Measurements from ENCODE around the gene GAREM1.
"Not testable (repeated sequence)": the region's sequence is repeated elsewhere in the genome, so short reads cannot be mapped to it uniquely, and the experiment has no call there.

GAREM1 gene

DNA sequence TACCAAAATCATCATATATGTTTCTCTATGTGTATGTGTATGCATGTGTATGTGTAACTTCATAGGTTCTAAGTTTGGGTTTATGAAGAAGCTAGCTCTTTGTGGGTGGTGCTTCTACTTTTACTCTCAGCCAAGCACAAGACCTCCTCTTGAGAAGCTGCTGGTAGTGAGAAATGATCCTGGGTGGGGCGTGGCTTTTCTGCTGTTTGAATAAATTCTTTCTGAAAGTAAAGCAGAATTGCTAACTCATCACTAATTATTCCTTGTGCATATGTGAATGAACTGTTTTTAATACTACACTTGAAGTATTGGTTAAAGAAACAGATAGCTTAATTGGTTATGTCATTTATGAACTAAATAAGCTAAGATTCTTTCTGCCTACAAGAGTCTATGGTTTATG lies 7.6 kb upstream of the GAREM1 start:
- no peak overlapping the region for H3K27ac ChIP-seq (ENCODE audit: low read depth, low read length)
- H3K36me3 ChIP-seq (ENCODE audit: control insufficient read depth in 1 of 2, insufficient read depth in 2 of 2, low read length in 2 of 2) = no peaks in the 10 kb centered on the region
- H3K9me3 ChIP-seq (ENCODE audit: control insufficient read depth in 1 of 2, low read length in 2 of 2) = no peaks in the 10 kb centered on the region
- H3K27me3 ChIP-seq (ENCODE audit: control insufficient read depth in 1 of 2, insufficient read depth in 2 of 2, low read length in 2 of 2) = no peaks in the 10 kb centered on the region
- no peak overlapping the region for H3K4me3 ChIP-seq (ENCODE audit: low read depth in 1 of 2, low read length in 2 of 2)
- peaks cover 4 to 15% of the 10 kb centered on the region in 2 donors for H3K4me1 ChIP-seq (ENCODE audit: control insufficient read depth in 1 of 2, insufficient read depth in 2 of 2, low read length in 2 of 2)
- H3K9ac ChIP-seq (ENCODE audit: low read depth in 1 of 2, low read length in 2 of 2) = no peak overlapping the region

DNA sequence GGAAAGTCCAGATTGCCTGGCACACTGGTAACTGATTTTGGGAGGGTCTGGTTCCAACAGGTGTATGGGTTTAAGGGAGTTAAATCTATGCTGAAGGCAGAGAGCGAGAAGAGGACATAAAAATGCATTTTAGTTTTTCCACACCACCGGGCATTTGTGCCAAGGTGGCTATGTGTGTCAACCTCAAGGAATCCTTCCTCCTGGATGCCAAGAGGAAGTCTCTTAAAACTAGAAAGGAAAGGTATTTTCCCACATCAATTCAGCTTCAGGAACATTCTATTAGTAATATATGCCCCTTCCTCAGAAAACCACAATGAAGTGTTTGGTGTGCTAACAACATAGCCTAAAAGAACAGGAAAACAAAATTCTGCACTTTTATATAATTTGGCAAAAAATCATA lies 5.4 kb upstream of the GAREM1 start:
- Histone ChIP-seq H3K9me3 (ENCODE audit: control insufficient read depth in 1 of 2, low read length in 2 of 2) (no peaks in the 10 kb centered on the region), H3K4me3 (ENCODE audit: low read depth in 1 of 2, low read length in 2 of 2) (no peak overlapping the region), H3K36me3 (ENCODE audit: control insufficient read depth in 1 of 2, insufficient read depth in 2 of 2, low read length in 2 of 2) (no peaks in the 10 kb centered on the region), H3K4me1 (ENCODE audit: control insufficient read depth in 1 of 2, insufficient read depth in 2 of 2, low read length in 2 of 2) (peaks cover 10 to 29% of the 10 kb centered on the region in 2 donors), H3K27ac (ENCODE audit: low read depth, low read length) (no peak overlapping the region), H3K27me3 (ENCODE audit: control insufficient read depth in 1 of 2, insufficient read depth in 2 of 2, low read length in 2 of 2) (peaks cover 0 to 4% of the 10 kb centered on the region in 2 donors), H3K9ac (ENCODE audit: low read depth in 1 of 2, low read length in 2 of 2) (no peak overlapping the region)

GRCh38 chr18:32475069-32475468 lies 4.4 kb upstream of the GAREM1 start:
- H3K4me1 ChIP-seq (ENCODE audit: control insufficient read depth in 1 of 2, insufficient read depth in 2 of 2, low read length in 2 of 2) = peaks cover 7 to 22% of the 10 kb centered on the region in 2 donors
- not testable (repeated sequence) for H3K4me3 ChIP-seq (ENCODE audit: low read depth in 1 of 2, low read length in 2 of 2); H3K36me3 ChIP-seq (ENCODE audit: control insufficient read depth in 1 of 2, insufficient read depth in 2 of 2, low read length in 2 of 2); H3K9me3 ChIP-seq (ENCODE audit: control insufficient read depth in 1 of 2, low read length in 2 of 2); H3K9ac ChIP-seq (ENCODE audit: low read depth in 1 of 2, low read length in 2 of 2); H3K27ac ChIP-seq (ENCODE audit: low read depth, low read length); H3K27me3 ChIP-seq (ENCODE audit: control insufficient read depth in 1 of 2, insufficient read depth in 2 of 2, low read length in 2 of 2)

DNA sequence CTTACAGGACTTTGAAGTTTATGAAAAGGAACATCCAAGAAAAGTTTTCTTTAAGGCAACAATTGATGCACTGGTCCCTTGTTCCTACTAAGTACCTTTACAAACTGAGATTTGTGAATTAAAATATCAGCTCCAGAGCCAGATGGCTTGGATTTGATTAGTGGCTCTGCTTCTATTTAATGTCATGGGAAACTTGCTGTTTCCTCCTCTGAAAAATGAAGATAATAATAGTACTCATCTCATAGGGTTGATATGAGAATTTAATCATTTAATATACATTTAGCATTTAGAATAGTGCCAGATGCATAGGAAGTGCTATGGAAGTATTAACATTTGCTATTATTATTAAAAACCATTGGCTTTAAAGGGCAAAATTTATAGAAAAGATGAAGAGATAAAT lies 2.6 kb upstream of the GAREM1 start:
- H3K4me3 ChIP-seq (ENCODE audit: low read depth in 1 of 2, low read length in 2 of 2) = no peak overlapping the region
- peaks cover 0 to 4% of the 10 kb centered on the region in 2 donors for H3K27me3 ChIP-seq (ENCODE audit: control insufficient read depth in 1 of 2, insufficient read depth in 2 of 2, low read length in 2 of 2)
- no peak overlapping the region for H3K9ac ChIP-seq (ENCODE audit: low read depth in 1 of 2, low read length in 2 of 2)
- H3K27ac ChIP-seq (ENCODE audit: low read depth, low read length) = no peak overlapping the region
- H3K9me3 ChIP-seq (ENCODE audit: control insufficient read depth in 1 of 2, low read length in 2 of 2) = no peaks in the 10 kb centered on the region
- H3K36me3 ChIP-seq (ENCODE audit: control insufficient read depth in 1 of 2, insufficient read depth in 2 of 2, low read length in 2 of 2) = no peaks in the 10 kb centered on the region
- H3K4me1 ChIP-seq (ENCODE audit: control insufficient read depth in 1 of 2, insufficient read depth in 2 of 2, low read length in 2 of 2) = peaks cover 12 to 22% of the 10 kb centered on the region in 2 donors

GRCh38 chr18:32472841-32473240 lies 2.2 kb upstream of the GAREM1 start:
- Histone ChIP-seq H3K4me3 (ENCODE audit: low read depth in 1 of 2, low read length in 2 of 2) (no peak overlapping the region), H3K36me3 (ENCODE audit: control insufficient read depth in 1 of 2, insufficient read depth in 2 of 2, low read length in 2 of 2) (no peaks in the 10 kb centered on the region), H3K9me3 (ENCODE audit: control insufficient read depth in 1 of 2, low read length in 2 of 2) (no peaks in the 10 kb centered on the region), H3K27ac (ENCODE audit: low read depth, low read length) (no peak overlapping the region), H3K4me1 (ENCODE audit: control insufficient read depth in 1 of 2, insufficient read depth in 2 of 2, low read length in 2 of 2) (peaks cover 15 to 27% of the 10 kb centered on the region in 2 donors), H3K9ac (ENCODE audit: low read depth in 1 of 2, low read length in 2 of 2) (no peak overlapping the region), H3K27me3 (ENCODE audit: control insufficient read depth in 1 of 2, insufficient read depth in 2 of 2, low read length in 2 of 2) (peaks cover 0 to 4% of the 10 kb centered on the region in 2 donors)

DNA sequence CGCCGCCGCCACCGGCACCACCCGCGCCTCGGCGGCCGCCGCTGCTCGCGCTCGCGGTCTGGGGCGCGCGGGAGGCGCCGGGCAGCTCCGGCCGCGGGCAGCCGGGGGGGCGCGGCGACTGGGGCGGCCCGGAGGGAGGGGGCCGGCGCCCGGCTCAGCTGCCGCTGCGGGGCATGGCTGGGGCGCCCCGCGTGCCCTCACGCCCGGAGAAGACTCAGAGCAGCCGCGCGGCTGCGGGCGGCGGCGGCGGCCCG lies 295 bp downstream of the GAREM1 start:
- H3K27me3 ChIP-seq (ENCODE audit: control insufficient read depth in 1 of 2, insufficient read depth in 2 of 2, low read length in 2 of 2) = peaks cover 0 to 4% of the 10 kb centered on the region in 2 donors
- H3K36me3 ChIP-seq (ENCODE audit: control insufficient read depth in 1 of 2, insufficient read depth in 2 of 2, low read length in 2 of 2) = no peaks in the 10 kb centered on the region
- peaks cover 24 to 30% of the 10 kb centered on the region in 2 donors for H3K4me1 ChIP-seq (ENCODE audit: control insufficient read depth in 1 of 2, insufficient read depth in 2 of 2, low read length in 2 of 2)
- no peaks in the 10 kb centered on the region for H3K9me3 ChIP-seq (ENCODE audit: control insufficient read depth in 1 of 2, low read length in 2 of 2)
- peak overlapping the region in 1 of 2 donors; percentile 48 for H3K9ac ChIP-seq (ENCODE audit: low read depth in 1 of 2, low read length in 2 of 2)
- peak overlapping the region; percentile 72 to 77 for H3K4me3 ChIP-seq (ENCODE audit: low read depth in 1 of 2, low read length in 2 of 2)
- peak overlapping the region; percentile 62 for H3K27ac ChIP-seq (ENCODE audit: low read depth, low read length)

GRCh38 chr18:32469691-32470459 lies 807 bp downstream of the GAREM1 start:
- peak overlapping the region; percentile 72 to 77 for H3K4me3 ChIP-seq (ENCODE audit: low read depth in 1 of 2, low read length in 2 of 2)
- peak overlapping the region; percentile 42 to 48 for H3K9ac ChIP-seq (ENCODE audit: low read depth in 1 of 2, low read length in 2 of 2)
- H3K27me3 ChIP-seq (ENCODE audit: control insufficient read depth in 1 of 2, insufficient read depth in 2 of 2, low read length in 2 of 2) = peaks cover 0 to 4% of the 10 kb centered on the region in 2 donors
- H3K9me3 ChIP-seq (ENCODE audit: control insufficient read depth in 1 of 2, low read length in 2 of 2) = no peaks in the 10 kb centered on the region
- H3K27ac ChIP-seq (ENCODE audit: low read depth, low read length) = peak overlapping the region; percentile 62
- H3K36me3 ChIP-seq (ENCODE audit: control insufficient read depth in 1 of 2, insufficient read depth in 2 of 2, low read length in 2 of 2) = no peaks in the 10 kb centered on the region
- H3K4me1 ChIP-seq (ENCODE audit: control insufficient read depth in 1 of 2, insufficient read depth in 2 of 2, low read length in 2 of 2) = peaks cover 24 to 30% of the 10 kb centered on the region in 2 donors

DNA sequence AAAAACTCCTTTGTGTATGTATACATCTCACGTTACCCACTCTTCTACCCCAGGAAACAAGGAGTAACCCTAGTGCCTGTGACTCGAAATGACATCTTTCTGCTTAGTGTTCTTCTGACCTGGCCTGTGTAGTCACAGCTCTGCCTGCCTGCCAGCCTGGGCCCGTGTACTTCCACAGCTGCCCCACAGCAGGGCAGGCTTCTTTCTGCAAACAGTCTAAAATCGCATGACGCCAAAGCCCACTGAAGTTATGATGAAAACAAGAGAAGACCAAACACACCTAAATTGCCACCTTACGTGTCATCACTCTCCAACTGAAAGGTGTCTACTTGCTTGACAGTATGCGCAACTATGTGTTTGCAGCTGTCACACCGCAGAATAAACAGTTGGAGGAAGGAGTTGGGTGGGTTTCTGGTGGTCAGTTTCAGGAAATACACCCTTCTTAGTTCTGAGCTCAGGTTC lies 1.5 kb downstream of the GAREM1 start:
- Histone ChIP-seq H3K4me3 (ENCODE audit: low read depth in 1 of 2, low read length in 2 of 2) (peak overlapping the region; percentile 72 to 77), H3K27me3 (ENCODE audit: control insufficient read depth in 1 of 2, insufficient read depth in 2 of 2, low read length in 2 of 2) (peaks cover 0 to 4% of the 10 kb centered on the region in 2 donors), H3K9ac (ENCODE audit: low read depth in 1 of 2, low read length in 2 of 2) (peak overlapping the region; percentile 42 to 48), H3K4me1 (ENCODE audit: control insufficient read depth in 1 of 2, insufficient read depth in 2 of 2, low read length in 2 of 2) (peaks cover 24 to 30% of the 10 kb centered on the region in 2 donors), H3K9me3 (ENCODE audit: control insufficient read depth in 1 of 2, low read length in 2 of 2) (no peaks in the 10 kb centered on the region), H3K27ac (ENCODE audit: low read depth, low read length) (no peak overlapping the region), H3K36me3 (ENCODE audit: control insufficient read depth in 1 of 2, insufficient read depth in 2 of 2, low read length in 2 of 2) (no peaks in the 10 kb centered on the region)

DNA sequence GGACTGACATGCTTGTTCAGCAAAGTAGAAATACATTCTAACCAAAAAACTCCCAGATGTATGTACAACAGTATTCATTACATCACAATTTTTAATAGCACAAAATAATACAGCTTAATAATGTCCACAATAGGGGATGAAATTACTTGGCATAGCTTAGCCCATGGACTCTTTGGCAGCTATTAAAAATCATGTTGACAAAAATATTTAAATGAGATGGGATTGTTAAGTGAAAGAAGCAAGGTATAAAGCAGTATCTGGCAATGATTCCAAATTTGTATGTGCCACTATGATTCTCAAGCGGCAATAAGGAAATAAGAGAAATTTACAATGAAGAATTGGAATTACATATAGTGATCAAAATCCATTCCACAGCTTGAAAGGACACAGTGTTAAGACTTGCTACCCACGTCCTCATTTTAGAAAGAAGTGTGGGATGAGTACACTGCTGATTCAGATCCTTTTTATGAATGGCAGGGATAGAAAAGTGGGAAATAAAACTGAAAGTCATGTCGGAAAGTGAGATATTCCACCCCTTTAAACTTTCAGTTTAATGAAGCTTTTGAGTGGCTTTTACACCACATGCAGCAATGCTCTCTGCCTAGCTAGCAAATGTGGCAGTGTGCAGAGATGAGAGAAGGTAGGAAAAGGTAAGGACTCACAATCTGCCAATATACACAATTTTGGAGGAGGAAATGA lies 2.4 kb downstream of the GAREM1 start:
- Histone ChIP-seq H3K4me3 (ENCODE audit: low read depth in 1 of 2, low read length in 2 of 2) (peak overlapping the region; percentile 72 to 77), H3K27ac (ENCODE audit: low read depth, low read length) (no peak overlapping the region), H3K9me3 (ENCODE audit: control insufficient read depth in 1 of 2, low read length in 2 of 2) (no peaks in the 10 kb centered on the region)

DNA sequence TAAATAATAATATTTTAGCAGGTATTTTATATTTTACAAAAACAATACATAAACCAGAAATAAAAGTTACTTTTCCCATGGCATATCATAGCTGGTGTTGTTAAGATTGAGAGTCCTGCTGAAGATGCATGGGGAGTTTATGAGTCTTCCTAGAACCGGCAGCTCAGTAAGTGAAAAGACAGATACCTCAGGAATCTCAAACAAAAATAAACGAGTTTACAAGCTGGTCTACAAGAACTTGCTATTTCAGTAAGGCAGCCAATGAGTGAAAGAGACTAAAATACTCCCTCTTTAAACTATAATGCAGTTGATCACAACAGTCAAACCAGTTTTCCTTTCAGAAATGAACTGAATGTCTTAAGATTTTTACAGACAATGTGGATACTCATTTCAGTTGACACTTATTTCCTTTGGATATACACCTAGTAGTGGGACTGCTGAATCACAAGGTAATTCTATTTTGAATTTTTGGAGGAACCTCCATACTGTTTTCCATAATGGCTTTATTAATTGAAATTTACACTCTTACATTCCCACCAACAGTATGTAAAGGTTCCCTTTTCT lies 8.9 kb downstream of the GAREM1 start:
- Histone ChIP-seq H3K27me3 (ENCODE audit: control insufficient read depth in 1 of 2, insufficient read depth in 2 of 2, low read length in 2 of 2) (no peaks in the 10 kb centered on the region), H3K4me3 (ENCODE audit: low read depth in 1 of 2, low read length in 2 of 2) (no peak overlapping the region), H3K27ac (ENCODE audit: low read depth, low read length) (no peak overlapping the region), H3K36me3 (ENCODE audit: control insufficient read depth in 1 of 2, insufficient read depth in 2 of 2, low read length in 2 of 2) (no peaks in the 10 kb centered on the region), H3K9me3 (ENCODE audit: control insufficient read depth in 1 of 2, low read length in 2 of 2) (no peaks in the 10 kb centered on the region), H3K9ac (ENCODE audit: low read depth in 1 of 2, low read length in 2 of 2) (no peak overlapping the region), H3K4me1 (ENCODE audit: control insufficient read depth in 1 of 2, insufficient read depth in 2 of 2, low read length in 2 of 2) (peaks cover 0 to 7% of the 10 kb centered on the region in 2 donors)

More for the DNA sequence above, 2.4 kb downstream of the GAREM1 start:
- Histone ChIP-seq H3K9ac (ENCODE audit: low read depth in 1 of 2, low read length in 2 of 2) (peak overlapping the region; percentile 39 to 42), H3K4me1 (ENCODE audit: control insufficient read depth in 1 of 2, insufficient read depth in 2 of 2, low read length in 2 of 2) (peaks cover 23 to 24% of the 10 kb centered on the region in 2 donors), H3K36me3 (ENCODE audit: control insufficient read depth in 1 of 2, insufficient read depth in 2 of 2, low read length in 2 of 2) (no peaks in the 10 kb centered on the region), H3K27me3 (ENCODE audit: control insufficient read depth in 1 of 2, insufficient read depth in 2 of 2, low read length in 2 of 2) (peaks cover 0 to 4% of the 10 kb centered on the region in 2 donors)

Data from duodenal mucosa (tissue), 2 donors.